DND-41 (cell line): Measurements from ENCODE around the gene KCNH1.

ENCODE experiments used
- EZH2 ChIP-seq: IDR thresholded peaks from 3 replicates; pipeline ENCODE4 v1.6.1; 2012; ENCODE audit warnings: borderline replicate concordance, low read depth, mild to moderate bottlenecking, moderate library complexity, low read length, inconsistent platforms; ENCODE audit not compliant: severe bottlenecking
- TF ChIP-seq, protein P1 (sequence below): IDR thresholded peaks from 2 replicates; pipeline ENCODE4 v1.5.1; 2012; ENCODE audit warnings: borderline replicate concordance, low read length, moderate library complexity, mild to moderate bottlenecking; ENCODE audit not compliant: poor library complexity, severe bottlenecking; ENCODE audit errors: extremely low read depth

GRCh38 chr1:211101481-211101880 lies 32.5 kb downstream of the KCNH1 start:
- TF ChIP-seq, protein P1, sequence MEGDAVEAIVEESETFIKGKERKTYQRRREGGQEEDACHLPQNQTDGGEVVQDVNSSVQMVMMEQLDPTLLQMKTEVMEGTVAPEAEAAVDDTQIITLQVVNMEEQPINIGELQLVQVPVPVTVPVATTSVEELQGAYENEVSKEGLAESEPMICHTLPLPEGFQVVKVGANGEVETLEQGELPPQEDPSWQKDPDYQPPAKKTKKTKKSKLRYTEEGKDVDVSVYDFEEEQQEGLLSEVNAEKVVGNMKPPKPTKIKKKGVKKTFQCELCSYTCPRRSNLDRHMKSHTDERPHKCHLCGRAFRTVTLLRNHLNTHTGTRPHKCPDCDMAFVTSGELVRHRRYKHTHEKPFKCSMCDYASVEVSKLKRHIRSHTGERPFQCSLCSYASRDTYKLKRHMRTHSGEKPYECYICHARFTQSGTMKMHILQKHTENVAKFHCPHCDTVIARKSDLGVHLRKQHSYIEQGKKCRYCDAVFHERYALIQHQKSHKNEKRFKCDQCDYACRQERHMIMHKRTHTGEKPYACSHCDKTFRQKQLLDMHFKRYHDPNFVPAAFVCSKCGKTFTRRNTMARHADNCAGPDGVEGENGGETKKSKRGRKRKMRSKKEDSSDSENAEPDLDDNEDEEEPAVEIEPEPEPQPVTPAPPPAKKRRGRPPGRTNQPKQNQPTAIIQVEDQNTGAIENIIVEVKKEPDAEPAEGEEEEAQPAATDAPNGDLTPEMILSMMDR: no peak
- TF ChIP-seq EZH2: no peak
